ENCODE data around the gene EMC9. TPM values are rescaled to one million over a fixed set of nuclear protein-coding genes. Genes with fewer than 3 reads are reported as not detected.

Gene EMC9
- polyA plus RNA-seq, 2 of the 4 experiments (the other 2 are of a cell fraction), result 21.5 to 48.5 TPM

Small RNAs within 50 kb of the gene (small RNA-seq; reads per million reads assigned to genes)
- 0 to 0.08 (median 0) reads per million in 6 experiments for gene AL136295.4
- gene IPO4, result 0 to 5.4 (median 0.60) reads per million in 6 experiments
- 0 to 0.08 (median 0) reads per million in 6 experiments for gene IRF9
- gene RNA5SP383, result 0 to 2.4 (median 1.2) reads per million in 6 experiments

Other genes starting within 250 kb of the EMC9 start
Only the 30 nearest of the 31 such genes appear.
- 26.5 and 28.5 TPM in 2 replicates for gene DHRS4, start 187.8 kb downstream of the EMC9 start, polyA plus RNA-seq (2011; rRNA removed)
- gene DHRS4, start 187.8 kb downstream of the EMC9 start, polyA plus RNA-seq (2017; fragmentation: RNase III; extraction: RNeasy Plus Mini Kit Qiagen cat#74134 plus additional on column Dnase treatment), result 60.9 to 64.8 TPM (median 62.7 TPM) in 3 replicates
- gene DHRS4L2, start 152.7 kb downstream of the EMC9 start, polyA plus RNA-seq (2011; rRNA removed), result 18.8 and 23.4 TPM in 2 replicates
- 25.6 to 28.1 TPM (median 27.0 TPM) in 3 replicates for gene DHRS4L2, start 152.7 kb downstream of the EMC9 start, polyA plus RNA-seq (2017; fragmentation: RNase III; extraction: RNeasy Plus Mini Kit Qiagen cat#74134 plus additional on column Dnase treatment)
- 0.45 and 0.79 TPM in 2 replicates for gene CARMIL3, start 89.6 kb downstream of the EMC9 start, polyA plus RNA-seq (2011; rRNA removed)
- 0.60 to 0.98 TPM (median 0.94 TPM) in 3 replicates for gene CARMIL3, start 89.6 kb downstream of the EMC9 start, polyA plus RNA-seq (2017; fragmentation: RNase III; extraction: RNeasy Plus Mini Kit Qiagen cat#74134 plus additional on column Dnase treatment)
- not detected in 2 replicates for gene CPNE6, start 70.0 kb downstream of the EMC9 start, polyA plus RNA-seq (2011; rRNA removed)
- gene CPNE6, start 70.0 kb downstream of the EMC9 start, polyA plus RNA-seq (2017; fragmentation: RNase III; extraction: RNeasy Plus Mini Kit Qiagen cat#74134 plus additional on column Dnase treatment), result not detected in 3 replicates
- 52.1 and 60.2 TPM in 2 replicates for gene PCK2, start 47.3 kb downstream of the EMC9 start, polyA plus RNA-seq (2011; rRNA removed)
- gene PCK2, start 47.3 kb downstream of the EMC9 start, polyA plus RNA-seq (2017; fragmentation: RNase III; extraction: RNeasy Plus Mini Kit Qiagen cat#74134 plus additional on column Dnase treatment), result 16.9 to 20.7 TPM (median 18.8 TPM) in 3 replicates
- gene DCAF11, start 26.8 kb downstream of the EMC9 start, polyA plus RNA-seq (2011; rRNA removed), result 27.9 and 30.2 TPM in 2 replicates
- gene DCAF11, start 26.8 kb downstream of the EMC9 start, polyA plus RNA-seq (2017; fragmentation: RNase III; extraction: RNeasy Plus Mini Kit Qiagen cat#74134 plus additional on column Dnase treatment), result 22.2 to 31.4 TPM (median 30.7 TPM) in 3 replicates
- 0.86 and 0.97 TPM in 2 replicates for gene NRL, start 26.6 kb downstream of the EMC9 start, polyA plus RNA-seq (2011; rRNA removed)
- 0.84 to 0.93 TPM (median 0.88 TPM) in 3 replicates for gene NRL, start 26.6 kb downstream of the EMC9 start, polyA plus RNA-seq (2017; fragmentation: RNase III; extraction: RNeasy Plus Mini Kit Qiagen cat#74134 plus additional on column Dnase treatment)
- gene FITM1, start 10.9 kb downstream of the EMC9 start, polyA plus RNA-seq (2011; rRNA removed), result 0.06 TPM in 1 of 2 replicates, not detected in the other
- 0.36 TPM in 1 of 3 replicates, not detected in the others for gene FITM1, start 10.9 kb downstream of the EMC9 start, polyA plus RNA-seq (2017; fragmentation: RNase III; extraction: RNeasy Plus Mini Kit Qiagen cat#74134 plus additional on column Dnase treatment)
- 77.3 and 83.6 TPM in 2 replicates for gene PSME1, start 5.4 kb downstream of the EMC9 start, polyA plus RNA-seq (2011; rRNA removed)
- gene PSME1, start 5.4 kb downstream of the EMC9 start, polyA plus RNA-seq (2017; fragmentation: RNase III; extraction: RNeasy Plus Mini Kit Qiagen cat#74134 plus additional on column Dnase treatment), result 124 to 139 TPM (median 134 TPM) in 3 replicates
- 137 and 168 TPM in 2 replicates for gene PSME2, start 5.0 kb upstream of the EMC9 start, polyA plus RNA-seq (2011; rRNA removed)
- 144 to 193 TPM (median 161 TPM) in 3 replicates for gene PSME2, start 5.0 kb upstream of the EMC9 start, polyA plus RNA-seq (2017; fragmentation: RNase III; extraction: RNeasy Plus Mini Kit Qiagen cat#74134 plus additional on column Dnase treatment)
- gene RNF31, start 5.9 kb upstream of the EMC9 start, polyA plus RNA-seq (2011; rRNA removed), result 5.7 and 19.1 TPM in 2 replicates
- gene RNF31, start 5.9 kb upstream of the EMC9 start, polyA plus RNA-seq (2017; fragmentation: RNase III; extraction: RNeasy Plus Mini Kit Qiagen cat#74134 plus additional on column Dnase treatment), result 20.2 to 25.3 TPM (median 20.8 TPM) in 3 replicates
- gene IRF9, start 19.7 kb upstream of the EMC9 start, polyA plus RNA-seq (2011; rRNA removed), result 23.1 and 30.2 TPM in 2 replicates
- 14.4 to 24.2 TPM (median 19.0 TPM) in 3 replicates for gene IRF9, start 19.7 kb upstream of the EMC9 start, polyA plus RNA-seq (2017; fragmentation: RNase III; extraction: RNeasy Plus Mini Kit Qiagen cat#74134 plus additional on column Dnase treatment)
- 1.9 and 2.8 TPM in 2 replicates for gene REC8, start 30.5 kb upstream of the EMC9 start, polyA plus RNA-seq (2011; rRNA removed)
- gene REC8, start 30.5 kb upstream of the EMC9 start, polyA plus RNA-seq (2017; fragmentation: RNase III; extraction: RNeasy Plus Mini Kit Qiagen cat#74134 plus additional on column Dnase treatment), result 4.2 to 5.1 TPM (median 4.4 TPM) in 3 replicates
- gene IPO4, start 47.2 kb upstream of the EMC9 start, polyA plus RNA-seq (2011; rRNA removed), result 37.1 and 45.3 TPM in 2 replicates
- gene IPO4, start 47.2 kb upstream of the EMC9 start, polyA plus RNA-seq (2017; fragmentation: RNase III; extraction: RNeasy Plus Mini Kit Qiagen cat#74134 plus additional on column Dnase treatment), result 86.1 to 95.8 TPM (median 91.7 TPM) in 3 replicates
- 48.0 and 74.9 TPM in 2 replicates for gene TM9SF1, start 53.9 kb upstream of the EMC9 start, polyA plus RNA-seq (2011; rRNA removed)
- 51.5 to 62.2 TPM (median 60.1 TPM) in 3 replicates for gene TM9SF1, start 53.9 kb upstream of the EMC9 start, polyA plus RNA-seq (2017; fragmentation: RNase III; extraction: RNeasy Plus Mini Kit Qiagen cat#74134 plus additional on column Dnase treatment)
- gene TSSK4, start 64.1 kb upstream of the EMC9 start, polyA plus RNA-seq (2011; rRNA removed), result 0.09 TPM in 1 of 2 replicates, not detected in the other
- gene TSSK4, start 64.1 kb upstream of the EMC9 start, polyA plus RNA-seq (2017; fragmentation: RNase III; extraction: RNeasy Plus Mini Kit Qiagen cat#74134 plus additional on column Dnase treatment), result 0.13 TPM in 1 of 3 replicates, not detected in the others
- 74.9 and 102 TPM in 2 replicates for gene CHMP4A, start 71.9 kb upstream of the EMC9 start, polyA plus RNA-seq (2011; rRNA removed)
- gene CHMP4A, start 71.9 kb upstream of the EMC9 start, polyA plus RNA-seq (2017; fragmentation: RNase III; extraction: RNeasy Plus Mini Kit Qiagen cat#74134 plus additional on column Dnase treatment), result 112 to 124 TPM (median 117 TPM) in 3 replicates
- 31.8 and 38.6 TPM in 2 replicates for gene MDP1, start 74.5 kb upstream of the EMC9 start, polyA plus RNA-seq (2011; rRNA removed)
- 21.0 to 21.6 TPM (median 21.4 TPM) in 3 replicates for gene MDP1, start 74.5 kb upstream of the EMC9 start, polyA plus RNA-seq (2017; fragmentation: RNase III; extraction: RNeasy Plus Mini Kit Qiagen cat#74134 plus additional on column Dnase treatment)
- 381 and 433 TPM in 2 replicates for gene NEDD8, start 90.8 kb upstream of the EMC9 start, polyA plus RNA-seq (2011; rRNA removed)
- gene NEDD8, start 90.8 kb upstream of the EMC9 start, polyA plus RNA-seq (2017; fragmentation: RNase III; extraction: RNeasy Plus Mini Kit Qiagen cat#74134 plus additional on column Dnase treatment), result 561 to 594 TPM (median 589 TPM) in 3 replicates
- gene GMPR2, start 91.3 kb upstream of the EMC9 start, polyA plus RNA-seq (2011; rRNA removed), result 91.7 and 108 TPM in 2 replicates
- gene GMPR2, start 91.3 kb upstream of the EMC9 start, polyA plus RNA-seq (2017; fragmentation: RNase III; extraction: RNeasy Plus Mini Kit Qiagen cat#74134 plus additional on column Dnase treatment), result 64.8 to 71.2 TPM (median 70.0 TPM) in 3 replicates
- 51.3 and 73.0 TPM in 2 replicates for gene TINF2, start 101.0 kb upstream of the EMC9 start, polyA plus RNA-seq (2011; rRNA removed)
- 33.1 to 44.5 TPM (median 38.5 TPM) in 3 replicates for gene TINF2, start 101.0 kb upstream of the EMC9 start, polyA plus RNA-seq (2017; fragmentation: RNase III; extraction: RNeasy Plus Mini Kit Qiagen cat#74134 plus additional on column Dnase treatment)
- gene TGM1, start 121.6 kb upstream of the EMC9 start, polyA plus RNA-seq (2011; rRNA removed), result 0.61 and 1.7 TPM in 2 replicates
- 1.3 to 1.8 TPM (median 1.4 TPM) in 3 replicates for gene TGM1, start 121.6 kb upstream of the EMC9 start, polyA plus RNA-seq (2017; fragmentation: RNase III; extraction: RNeasy Plus Mini Kit Qiagen cat#74134 plus additional on column Dnase treatment)
- 18.6 and 22.4 TPM in 2 replicates for gene RABGGTA, start 130.0 kb upstream of the EMC9 start, polyA plus RNA-seq (2011; rRNA removed)
- gene RABGGTA, start 130.0 kb upstream of the EMC9 start, polyA plus RNA-seq (2017; fragmentation: RNase III; extraction: RNeasy Plus Mini Kit Qiagen cat#74134 plus additional on column Dnase treatment), result 17.2 to 23.1 TPM (median 21.9 TPM) in 3 replicates
- gene DHRS1, start 158.2 kb upstream of the EMC9 start, polyA plus RNA-seq (2011; rRNA removed), result 17.4 and 17.9 TPM in 2 replicates
- gene DHRS1, start 158.2 kb upstream of the EMC9 start, polyA plus RNA-seq (2017; fragmentation: RNase III; extraction: RNeasy Plus Mini Kit Qiagen cat#74134 plus additional on column Dnase treatment), result 13.8 to 15.2 TPM (median 15.1 TPM) in 3 replicates
- gene NOP9, start 158.3 kb upstream of the EMC9 start, polyA plus RNA-seq (2011; rRNA removed), result 16.5 and 23.6 TPM in 2 replicates
- 23.0 to 24.5 TPM (median 24.2 TPM) in 3 replicates for gene NOP9, start 158.3 kb upstream of the EMC9 start, polyA plus RNA-seq (2017; fragmentation: RNase III; extraction: RNeasy Plus Mini Kit Qiagen cat#74134 plus additional on column Dnase treatment)
- gene CIDEB, start 166.4 kb upstream of the EMC9 start, polyA plus RNA-seq (2011; rRNA removed), result 0.31 and 0.32 TPM in 2 replicates
- 0.33 to 0.99 TPM (median 0.79 TPM) in 3 replicates for gene CIDEB, start 166.4 kb upstream of the EMC9 start, polyA plus RNA-seq (2017; fragmentation: RNase III; extraction: RNeasy Plus Mini Kit Qiagen cat#74134 plus additional on column Dnase treatment)
- 5.8 and 7.6 TPM in 2 replicates for gene LTB4R2, start 168.5 kb upstream of the EMC9 start, polyA plus RNA-seq (2011; rRNA removed)
- 8.4 to 9.9 TPM (median 8.6 TPM) in 3 replicates for gene LTB4R2, start 168.5 kb upstream of the EMC9 start, polyA plus RNA-seq (2017; fragmentation: RNase III; extraction: RNeasy Plus Mini Kit Qiagen cat#74134 plus additional on column Dnase treatment)
- gene LTB4R, start 169.9 kb upstream of the EMC9 start, polyA plus RNA-seq (2011; rRNA removed), result 10.2 and 13.2 TPM in 2 replicates
- gene LTB4R, start 169.9 kb upstream of the EMC9 start, polyA plus RNA-seq (2017; fragmentation: RNase III; extraction: RNeasy Plus Mini Kit Qiagen cat#74134 plus additional on column Dnase treatment), result 8.3 to 9.4 TPM (median 8.3 TPM) in 3 replicates
- not detected in 2 replicates for gene ADCY4, start 193.5 kb upstream of the EMC9 start, polyA plus RNA-seq (2011; rRNA removed)
- gene ADCY4, start 193.5 kb upstream of the EMC9 start, polyA plus RNA-seq (2017; fragmentation: RNase III; extraction: RNeasy Plus Mini Kit Qiagen cat#74134 plus additional on column Dnase treatment), result not detected in 3 replicates
- gene RIPK3, start 198.4 kb upstream of the EMC9 start, polyA plus RNA-seq (2011; rRNA removed), result not detected in 2 replicates
- gene RIPK3, start 198.4 kb upstream of the EMC9 start, polyA plus RNA-seq (2017; fragmentation: RNase III; extraction: RNeasy Plus Mini Kit Qiagen cat#74134 plus additional on column Dnase treatment), result not detected in 3 replicates

Measured in A549 (cell line).